WTC11 (cell line): ENCODE measurements around the gene MYLK3. TPM values are rescaled to one million over a fixed set of nuclear protein-coding genes. Genes with fewer than 3 reads are reported as not detected.

ENCODE experiments used
- ATAC-seq: fragments of 200-7000 bp; cut with Tn5 transposase; 2 replicates; pipeline ENCODE4 v1.10.0; 2021; ENCODE audit warnings: mild to moderate bottlenecking, moderate library complexity
- CTCF ChIA-PET: fragments of 300-600 bp; sonication (Branson Sonifier 250); formaldehyde crosslinking; loops from one replicate; lab custom pipeline; 2021; ENCODE audit warnings: antibody characterized with exemption; lab: Charles Lee
- POLR2A ChIA-PET: fragments of 350-600 bp; sonication (Branson Sonifier 250); formaldehyde crosslinking; loops from one replicate; lab custom pipeline; 2021; ENCODE audit warnings: antibody characterized with exemption; lab: Charles Lee
- DNase-seq: peaks from one replicate; pipeline ENCODE4 v3.0.0; 2021; ENCODE audit warnings: low spot score
- H3K27ac Mint-ChIP-seq: 2 replicates; pipeline ENCODE4 v1.8.0; 2021; ENCODE audit warnings: mixed read lengths
- H3K27me3 Mint-ChIP-seq: 2 replicates; pipeline ENCODE4 v1.8.0; 2021; ENCODE audit warnings: low read depth, mild to moderate bottlenecking, moderate library complexity, mixed read lengths
- H3K36me3 Mint-ChIP-seq: 2 replicates; pipeline ENCODE4 v1.8.0; 2021; ENCODE audit warnings: mixed read lengths
- H3K4me1 Mint-ChIP-seq: 2 replicates; pipeline ENCODE4 v1.8.0; 2022; ENCODE audit warnings: mixed read lengths
- H3K4me3 Mint-ChIP-seq: 2 replicates; pipeline ENCODE4 v1.8.0; 2021; ENCODE audit warnings: mild to moderate bottlenecking, moderate library complexity, mixed read lengths
- H3K9me3 Mint-ChIP-seq: 2 replicates; pipeline ENCODE4 v1.8.0; 2021; ENCODE audit warnings: mixed read lengths
- AFF4 ChIP-seq: sonication (generic); formaldehyde crosslinking; IDR thresholded peaks from 2 replicates; pipeline ENCODE4 v1.8.1; 2023; ENCODE audit warnings: mild to moderate bottlenecking, missing genetic modification reagents, borderline replicate concordance
- ETV6 ChIP-seq: sonication (generic); formaldehyde crosslinking; IDR thresholded peaks from 2 replicates; pipeline ENCODE4 v1.8.1; 2022; ENCODE audit warnings: mild to moderate bottlenecking, missing genetic modification reagents
- FOXP4 ChIP-seq: sonication (generic); formaldehyde crosslinking; IDR thresholded peaks from 2 replicates; pipeline ENCODE4 v1.8.0; 2022; ENCODE audit warnings: mild to moderate bottlenecking, missing genetic modification reagents
- GTF2I ChIP-seq: fragments of 250-450 bp; sonication (Bioruptor Pico); conservative IDR thresholded peaks from 2 replicates; pipeline ENCODE4 v1.4.0; 2021; ENCODE audit warnings: mild to moderate bottlenecking
- JUN ChIP-seq: sonication (generic); formaldehyde crosslinking; IDR thresholded peaks from 2 replicates; pipeline ENCODE4 v1.8.0; 2023; ENCODE audit warnings: mild to moderate bottlenecking, missing genetic modification reagents
- NFE2L1 ChIP-seq: sonication (generic); formaldehyde crosslinking; IDR thresholded peaks from 2 replicates; pipeline ENCODE4 v1.8.1; 2023; ENCODE audit warnings: missing genetic modification reagents
- NR1H2 ChIP-seq: sonication (generic); formaldehyde crosslinking; IDR thresholded peaks from 2 replicates; pipeline ENCODE4 v1.9.0; 2021; ENCODE audit warnings: mild to moderate bottlenecking, moderate library complexity, missing genetic modification reagents
- NR3C1 ChIP-seq: sonication (generic); formaldehyde crosslinking; conservative IDR thresholded peaks from 2 replicates; pipeline ENCODE4 v1.8.1; 2023; ENCODE audit warnings: low read depth, mild to moderate bottlenecking, missing genetic modification reagents
- PREB ChIP-seq: sonication (generic); formaldehyde crosslinking; IDR thresholded peaks from 2 replicates; pipeline ENCODE4 v1.8.1; 2022; ENCODE audit warnings: mild to moderate bottlenecking, missing genetic modification reagents, moderate library complexity, borderline replicate concordance
- SP1 ChIP-seq: sonication (generic); formaldehyde crosslinking; conservative IDR thresholded peaks from 2 replicates; pipeline ENCODE4 v1.8.1; 2022; ENCODE audit warnings: missing genetic modification reagents
- TCF7 ChIP-seq: sonication (generic); formaldehyde crosslinking; IDR thresholded peaks from 2 replicates; pipeline ENCODE4 v1.8.0; 2022; ENCODE audit warnings: mild to moderate bottlenecking, low read depth, missing genetic modification reagents, moderate library complexity
- TEAD1 ChIP-seq: sonication (generic); formaldehyde crosslinking; IDR thresholded peaks from 2 replicates; pipeline ENCODE4 v1.8.0; 2022; ENCODE audit warnings: mild to moderate bottlenecking, missing genetic modification reagents
- USF2 ChIP-seq: sonication (generic); formaldehyde crosslinking; IDR thresholded peaks from 2 replicates; pipeline ENCODE4 v1.8.1; 2023; ENCODE audit warnings: mild to moderate bottlenecking, missing genetic modification reagents, moderate library complexity
- ZNF317 ChIP-seq: sonication (generic); formaldehyde crosslinking; IDR thresholded peaks from 2 replicates; pipeline ENCODE4 v1.8.1; 2023; ENCODE audit warnings: low read depth, mild to moderate bottlenecking, moderate library complexity, missing genetic modification reagents, borderline replicate concordance
- ZSCAN18 ChIP-seq: fragments of 250-450 bp; sonication (Bioruptor Pico); IDR thresholded peaks from 2 replicates; pipeline ENCODE4 v2.1.2; 2022; ENCODE audit warnings: mild to moderate bottlenecking, moderate library complexity
- total RNA-seq: library from RNA; stranded (reverse); gene quantifications from 3 replicates; pipeline ENCODE4 v1.2.3, GENCODE V29; 2021

Gene MYLK3
- total RNA-seq, 1 experiment from 2014 or later = 0.79 TPM

- no peak for TF ChIP-seq AFF4 (CRISPR knock-in tag)
- TF ChIP-seq NR1H2 (CRISPR knock-in tag) = no peak
- TF ChIP-seq TCF7 (CRISPR knock-in tag) = no peak
- TF ChIP-seq USF2 = no peak
- no peak for TF ChIP-seq TEAD1 (CRISPR knock-in tag)
These were observed 2.5 kb downstream of the MYLK3 start (continued) for GRCh38 chr16:46745617-46746016.

- ChIA-PET CTCF (interaction anchor here (0.6 to 0.9 kb wide), 2 partner anchors 70 to 182 kb away, joined by 3 read pairs; no protein-coding TSS in a partner anchor), POLR2A (no interaction called here)
These were observed 4.9 kb downstream of the MYLK3 start for GRCh38 chr16:46743232-46743719.

GRCh38 chr16:46739934-46740333 is 8.2 kb downstream of the MYLK3 start:
- TF ChIP-seq JUN (CRISPR knock-in tag) (no peak), NR3C1 (CRISPR knock-in tag) (no peak), ETV6 (CRISPR knock-in tag) (no peak), PREB (CRISPR knock-in tag) (no peak), ZNF317 (CRISPR knock-in tag) (no peak), ZSCAN18 (CRISPR knock-in tag) (no peak), FOXP4 (CRISPR knock-in tag) (no peak), NFE2L1 (no peak)
- H3K36me3 Mint-ChIP-seq = no peaks in the 10 kb centered on the region
- POLR2A ChIA-PET = no interaction called here
- H3K27me3 Mint-ChIP-seq = no peaks in the 10 kb centered on the region
- no peak overlapping the region for H3K27ac Mint-ChIP-seq
- H3K4me3 Mint-ChIP-seq = no peak overlapping the region
- CTCF ChIA-PET = interaction anchor here (0.7 kb wide), 1 partner anchor 67 kb away, joined by 3 read pairs; no protein-coding TSS in a partner anchor
- ATAC-seq (no peak), DNase-seq (no peak)
- H3K4me1 Mint-ChIP-seq = peaks cover 9% of the 10 kb centered on the region
- H3K9me3 Mint-ChIP-seq = no peaks in the 10 kb centered on the region

More at GRCh38 chr16:46743232-46743719, 4.9 kb downstream of the MYLK3 start:
- Mint-ChIP-seq H3K27me3 (no peaks in the 10 kb centered on the region), H3K4me3 (no peak overlapping the region), H3K27ac (no peak overlapping the region), H3K9me3 (no peaks in the 10 kb centered on the region), H3K36me3 (no peaks in the 10 kb centered on the region), H3K4me1 (peaks cover 16% of the 10 kb centered on the region)
- ATAC-seq (peak; percentile 67), DNase-seq (no peak)
- no peak for TF ChIP-seq GTF2I (CRISPR knock-in tag)
- TF ChIP-seq SP1 (CRISPR knock-in tag) = 0 out of 2 replicates have a peak, but pooled peaks have one; percentile 24
